ENCODE results near the gene MPP4.

The MPP4 gene

GRCh38 chr2:201698588-201699226 is at the start of gene MPP4:
Gene MPP4, minus strand, starts transcription at chr2:201698644. Its CDS starts 4,690 bp downstream, at chr2:201693954.
- no peak within 1 kb of the TSS for H3K4me3 ChIP-seq (replicated peaks; ENCODE audit: low read depth, low read length)
- TF ChIP-seq CTCF (IDR thresholded peaks at IDR 0.05; ENCODE audit: low read length, missing control alignments), result no peak
- peak; percentile 33 for DNase-seq (ENCODE audit: low read depth)

GRCh38 chr2:201746551-201746950 is 48.1 kb upstream of the MPP4 start:
- no peak overlapping the region for H3K4me3 ChIP-seq (replicated peaks; ENCODE audit: low read depth, low read length)
- TF ChIP-seq CTCF (IDR thresholded peaks at IDR 0.05; ENCODE audit: low read length, missing control alignments), result no peak
- DNase-seq (ENCODE audit: low read depth), result no peak

- no peak for DNase-seq (ENCODE audit: low read depth)
Observed at GRCh38 chr2:201735486-201735885, 37.0 kb upstream of the MPP4 start.

GRCh38 chr2:201734111-201734510 is 35.7 kb upstream of the MPP4 start:
- H3K4me3 ChIP-seq (replicated peaks; ENCODE audit: low read depth, low read length), result no peak overlapping the region
- no peak for TF ChIP-seq CTCF (IDR thresholded peaks at IDR 0.05; ENCODE audit: low read length, missing control alignments)
- no peak for DNase-seq (ENCODE audit: low read depth)

More at GRCh38 chr2:201735486-201735885, 37.0 kb upstream of the MPP4 start:
- H3K4me3 ChIP-seq (replicated peaks; ENCODE audit: low read depth, low read length), result no peak overlapping the region
- no peak for TF ChIP-seq CTCF (IDR thresholded peaks at IDR 0.05; ENCODE audit: low read length, missing control alignments)

GRCh38 chr2:201733544-201733943 is 35.1 kb upstream of the MPP4 start:
- no peak for TF ChIP-seq CTCF (IDR thresholded peaks at IDR 0.05; ENCODE audit: low read length, missing control alignments)
- H3K4me3 ChIP-seq (replicated peaks; ENCODE audit: low read depth, low read length), result no peak overlapping the region
- no peak for DNase-seq (ENCODE audit: low read depth)

GRCh38 chr2:201730651-201731285 is 32.3 kb upstream of the MPP4 start:
- DNase-seq (ENCODE audit: low read depth), result no peak
- no peak overlapping the region for H3K4me3 ChIP-seq (replicated peaks; ENCODE audit: low read depth, low read length)
- no peak for TF ChIP-seq CTCF (IDR thresholded peaks at IDR 0.05; ENCODE audit: low read length, missing control alignments)

GRCh38 chr2:201715459-201715858 is 17.0 kb upstream of the MPP4 start:
- no peak for DNase-seq (ENCODE audit: low read depth)
- no peak overlapping the region for H3K4me3 ChIP-seq (replicated peaks; ENCODE audit: low read depth, low read length)
- TF ChIP-seq CTCF (IDR thresholded peaks at IDR 0.05; ENCODE audit: low read length, missing control alignments), result no peak
